ENCODE measurements around the gene TAF11L2.

- TF ChIP-seq CTCF (conservative IDR thresholded peaks at IDR 0.05; ENCODE audit: low read depth, low read length) (no peak), CEBPB (IDR thresholded peaks at IDR 0.05; ENCODE audit: low read depth, low read length) (no peak), SMC3 (IDR thresholded peaks at IDR 0.05; ENCODE audit: low read depth, low read length) (no peak), USF2 (IDR thresholded peaks at IDR 0.05; ENCODE audit: low read depth, low read length) (no peak), RAD21 (IDR thresholded peaks at IDR 0.05; ENCODE audit: low read length) (no peak), POLR2A (IDR thresholded peaks at IDR 0.05; ENCODE audit: low read depth, low read length) (no peak), MAFK (IDR thresholded peaks at IDR 0.05; ENCODE audit: low read depth, low read length) (no peak), BHLHE40 (IDR thresholded peaks at IDR 0.05; ENCODE audit: low read depth, low read length) (no peak), FOS (IDR thresholded peaks at IDR 0.05; ENCODE audit: low read depth, low read length) (no peak), RCOR1 (IDR thresholded peaks at IDR 0.05; ENCODE audit: insufficient replicate concordance, low read length) (no peak), RFX5 (IDR thresholded peaks at IDR 0.05; ENCODE audit: low read depth, low read length) (no peak), MXI1 (IDR thresholded peaks at IDR 0.05; ENCODE audit: borderline replicate concordance, low read depth, low read length) (no peak), MAZ (IDR thresholded peaks at IDR 0.05; ENCODE audit: borderline replicate concordance, low read depth, low read length) (no peak), CHD1 (IDR thresholded peaks at IDR 0.05; ENCODE audit: low read depth, low read length) (no peak)
Measured at GRCh38 chr5:17463653-17464052, 34.4 kb upstream of the TAF11L2 start.

All from IMR-90 (cell line).